K562 (cell line): Measurements from ENCODE around the gene TBL1XR1.

ENCODE experiments used
- KAT2B ChIP-seq: IDR thresholded peaks from one replicate; pipeline ENCODE4 v1.6.1; 2012; ENCODE audit warnings: low read depth, mild to moderate bottlenecking, control low read depth, inconsistent platforms, low read length, moderate library complexity
- TEAD4 ChIP-seq, 2 experiments: sonication (generic) in 1 of 2; formaldehyde crosslinking in 1 of 2; IDR thresholded peaks; 2 replicates each; pipeline versions ENCODE4 v1.6.1 to v1.8.0; 2012 to 2022; ENCODE audit warnings: borderline replicate concordance in 1 of 2, inconsistent platforms in 1 of 2, low read length in 1 of 2, mild to moderate bottlenecking in 1 of 2, missing genetic modification reagents in 1 of 2
- THAP12 ChIP-seq: fragments of 250-450 bp; sonication (Bioruptor Pico); IDR thresholded peaks from 2 replicates; pipeline ENCODE4 v1.9.0; 2021; ENCODE audit warnings: mild to moderate bottlenecking, inconsistent platforms
- TF ChIP-seq, protein P1 (sequence below), 2 experiments: fragments of 450-650 bp; formaldehyde crosslinking in 1 of 2; IDR thresholded peaks; 2 replicates each; pipeline versions ENCODE4 v1.4.0 to v1.6.1; 2014 to 2020; ENCODE audit warnings: mild to moderate bottlenecking in 2 of 2, borderline replicate concordance in 1 of 2, low read depth in 1 of 2

DNA sequence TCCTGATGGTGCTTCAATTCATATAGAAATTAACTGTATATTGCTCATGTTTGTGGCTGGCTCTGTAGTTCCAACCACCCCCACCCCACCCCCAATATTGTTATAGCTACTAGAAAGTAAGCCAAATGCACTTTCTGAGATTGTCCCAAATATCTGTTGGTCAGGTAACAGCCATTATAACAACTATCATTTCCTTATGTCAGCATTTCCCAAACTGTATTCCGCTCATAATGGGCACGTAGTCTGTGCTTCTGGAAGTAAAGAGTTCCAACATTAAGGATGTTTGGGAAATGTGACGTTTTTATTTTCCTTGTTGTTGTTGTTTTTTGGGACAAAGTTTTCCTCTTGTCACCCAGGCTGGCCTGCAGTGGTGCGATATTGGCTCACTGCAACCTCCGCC lies 12.2 kb upstream of the TBL1XR1 start:
- no peak for TF ChIP-seq KAT2B
- no peak for TF ChIP-seq TEAD4 (IDR thresholded peaks at IDR 0.05; ENCODE audit: low read length)
- TF ChIP-seq TEAD4 (CRISPR knock-in tag; IDR thresholded peaks at IDR 0.05; ENCODE audit: borderline replicate concordance), result no peak
- no peak for TF ChIP-seq THAP12 (CRISPR knock-in tag)
- TF ChIP-seq, protein P1, sequence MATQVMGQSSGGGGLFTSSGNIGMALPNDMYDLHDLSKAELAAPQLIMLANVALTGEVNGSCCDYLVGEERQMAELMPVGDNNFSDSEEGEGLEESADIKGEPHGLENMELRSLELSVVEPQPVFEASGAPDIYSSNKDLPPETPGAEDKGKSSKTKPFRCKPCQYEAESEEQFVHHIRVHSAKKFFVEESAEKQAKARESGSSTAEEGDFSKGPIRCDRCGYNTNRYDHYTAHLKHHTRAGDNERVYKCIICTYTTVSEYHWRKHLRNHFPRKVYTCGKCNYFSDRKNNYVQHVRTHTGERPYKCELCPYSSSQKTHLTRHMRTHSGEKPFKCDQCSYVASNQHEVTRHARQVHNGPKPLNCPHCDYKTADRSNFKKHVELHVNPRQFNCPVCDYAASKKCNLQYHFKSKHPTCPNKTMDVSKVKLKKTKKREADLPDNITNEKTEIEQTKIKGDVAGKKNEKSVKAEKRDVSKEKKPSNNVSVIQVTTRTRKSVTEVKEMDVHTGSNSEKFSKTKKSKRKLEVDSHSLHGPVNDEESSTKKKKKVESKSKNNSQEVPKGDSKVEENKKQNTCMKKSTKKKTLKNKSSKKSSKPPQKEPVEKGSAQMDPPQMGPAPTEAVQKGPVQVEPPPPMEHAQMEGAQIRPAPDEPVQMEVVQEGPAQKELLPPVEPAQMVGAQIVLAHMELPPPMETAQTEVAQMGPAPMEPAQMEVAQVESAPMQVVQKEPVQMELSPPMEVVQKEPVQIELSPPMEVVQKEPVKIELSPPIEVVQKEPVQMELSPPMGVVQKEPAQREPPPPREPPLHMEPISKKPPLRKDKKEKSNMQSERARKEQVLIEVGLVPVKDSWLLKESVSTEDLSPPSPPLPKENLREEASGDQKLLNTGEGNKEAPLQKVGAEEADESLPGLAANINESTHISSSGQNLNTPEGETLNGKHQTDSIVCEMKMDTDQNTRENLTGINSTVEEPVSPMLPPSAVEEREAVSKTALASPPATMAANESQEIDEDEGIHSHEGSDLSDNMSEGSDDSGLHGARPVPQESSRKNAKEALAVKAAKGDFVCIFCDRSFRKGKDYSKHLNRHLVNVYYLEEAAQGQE (IDR thresholded peaks at IDR 0.05; ENCODE audit: borderline replicate concordance), result no peak
- TF ChIP-seq, protein P1 (CRISPR knock-in tag; IDR thresholded peaks at IDR 0.05; ENCODE audit: low read depth), result no peak
